ENCODE data around the gene CTNNA3.

DNA sequence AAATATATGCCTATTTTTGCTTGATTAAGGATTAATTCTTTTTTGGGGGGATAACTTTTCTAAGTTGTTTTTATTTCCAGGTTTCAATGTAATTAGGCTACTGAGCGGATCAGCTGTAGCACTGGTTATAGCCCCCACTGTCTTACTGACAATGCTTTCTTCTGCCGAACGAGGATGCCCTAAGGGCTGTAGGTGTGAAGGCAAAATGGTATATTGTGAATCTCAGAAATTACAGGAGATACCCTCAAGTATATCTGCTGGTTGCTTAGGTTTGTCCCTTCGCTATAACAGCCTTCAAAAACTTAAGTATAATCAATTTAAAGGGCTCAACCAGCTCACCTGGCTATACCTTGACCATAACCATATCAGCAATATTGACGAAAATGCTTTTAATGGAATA lies 769.2 kb downstream of the CTNNA3 start:
- TF ChIP-seq, protein P1, sequence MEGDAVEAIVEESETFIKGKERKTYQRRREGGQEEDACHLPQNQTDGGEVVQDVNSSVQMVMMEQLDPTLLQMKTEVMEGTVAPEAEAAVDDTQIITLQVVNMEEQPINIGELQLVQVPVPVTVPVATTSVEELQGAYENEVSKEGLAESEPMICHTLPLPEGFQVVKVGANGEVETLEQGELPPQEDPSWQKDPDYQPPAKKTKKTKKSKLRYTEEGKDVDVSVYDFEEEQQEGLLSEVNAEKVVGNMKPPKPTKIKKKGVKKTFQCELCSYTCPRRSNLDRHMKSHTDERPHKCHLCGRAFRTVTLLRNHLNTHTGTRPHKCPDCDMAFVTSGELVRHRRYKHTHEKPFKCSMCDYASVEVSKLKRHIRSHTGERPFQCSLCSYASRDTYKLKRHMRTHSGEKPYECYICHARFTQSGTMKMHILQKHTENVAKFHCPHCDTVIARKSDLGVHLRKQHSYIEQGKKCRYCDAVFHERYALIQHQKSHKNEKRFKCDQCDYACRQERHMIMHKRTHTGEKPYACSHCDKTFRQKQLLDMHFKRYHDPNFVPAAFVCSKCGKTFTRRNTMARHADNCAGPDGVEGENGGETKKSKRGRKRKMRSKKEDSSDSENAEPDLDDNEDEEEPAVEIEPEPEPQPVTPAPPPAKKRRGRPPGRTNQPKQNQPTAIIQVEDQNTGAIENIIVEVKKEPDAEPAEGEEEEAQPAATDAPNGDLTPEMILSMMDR (IDR thresholded peaks at IDR 0.05; ENCODE audit: poor library complexity, severe bottlenecking), result no peak
- TF ChIP-seq SMC3 (conservative IDR thresholded peaks at IDR 0.05; ENCODE audit: poor library complexity), result no peak
